Dermis blood vessel endothelial cell (primary cell): ENCODE results near the gene SLC4A2. TPM values are rescaled to one million over a fixed set of nuclear protein-coding genes. Genes with fewer than 3 reads are reported as not detected.
A peak's percentile ranks its signal among the peaks of the same experiment; 100 is the strongest.

Source experiments
- DNase-seq: peaks from one replicate; pipeline ENCODE4 v3.0.0; 2010
- total RNA-seq: library from RNA; depleted of rRNA; stranded (reverse); fragments of >200 nt; gene quantifications from 2 replicates; pipeline ENCODE4 v1.2.3, GENCODE V29; 2014

Gene SLC4A2
- total RNA-seq, 1 donor from 2014 or later: 93.6 TPM

GRCh38 chr7:151095828-151096475 lies 36.6 kb downstream of the SLC4A2 start:
- DNase-seq: peak; percentile 32

- DNase-seq: peak; percentile 37
Measured at GRCh38 chr7:151099486-151100211, 40.3 kb downstream of the SLC4A2 start.

GRCh38 chr7:151100921-151101320 lies 41.5 kb downstream of the SLC4A2 start:
- no peak for DNase-seq

- no peak for DNase-seq
Measured at GRCh38 chr7:151101621-151102396, 42.4 kb downstream of the SLC4A2 start.

GRCh38 chr7:151102991-151103390 lies 43.6 kb downstream of the SLC4A2 start:
- DNase-seq: no peak

GRCh38 chr7:151103973-151104372 lies 44.6 kb downstream of the SLC4A2 start:
- DNase-seq: no peak

- peak; percentile 86 for DNase-seq
Measured at GRCh38 chr7:151104411-151105235, 45.2 kb downstream of the SLC4A2 start.

- no peak for DNase-seq
Measured at GRCh38 chr7:151107882-151108281, 48.5 kb downstream of the SLC4A2 start.

GRCh38 chr7:151109094-151110048 lies 50.0 kb downstream of the SLC4A2 start:
- DNase-seq: no peak

GRCh38 chr7:151110236-151110940 lies 51.0 kb downstream of the SLC4A2 start:
- no peak for DNase-seq

- peak; percentile 87 for DNase-seq
Measured at GRCh38 chr7:151110941-151111645, 51.7 kb downstream of the SLC4A2 start.

- peak; percentile 61 for DNase-seq
Measured at GRCh38 chr7:151113344-151114150, 54.2 kb downstream of the SLC4A2 start.

GRCh38 chr7:151114151-151115090 lies 55.0 kb downstream of the SLC4A2 start:
- peak; percentile 42 for DNase-seq

GRCh38 chr7:151115121-151115835 lies 55.9 kb downstream of the SLC4A2 start:
- DNase-seq: peak; percentile 66

- DNase-seq: no peak
Measured at GRCh38 chr7:151115836-151116418, 56.5 kb downstream of the SLC4A2 start.

- DNase-seq: no peak
Measured at GRCh38 chr7:151116603-151117440, 57.4 kb downstream of the SLC4A2 start.
